H1 (cell line): ENCODE results near the gene KCND3. TPM values are rescaled to one million over a fixed set of nuclear protein-coding genes. Genes with fewer than 3 reads are reported as not detected.

Source experiments
- CTCF ChIA-PET: fragments of 300-600 bp; sonication (Branson Sonifier 250); formaldehyde crosslinking; loops from one replicate; lab custom pipeline; 2021; ENCODE audit not compliant: partially characterized antibody; lab: Charles Lee
- POLR2A ChIA-PET: fragments of 300-600 bp; sonication (Branson Sonifier 250); formaldehyde crosslinking; loops from one replicate; lab custom pipeline; 2021; ENCODE audit warnings: inconsistent platforms; ENCODE audit not compliant: partially characterized antibody; lab: Charles Lee
- DNase-seq, 2 experiments: peaks; one replicate each; pipeline versions ENCODE4 v3.0.0 to v3.0.0-alpha.2; 2010 to 2022; ENCODE audit warnings: low spot score in 2 of 2, low read depth in 1 of 2, mixed read lengths in 1 of 2
- FAIRE-seq: peaks from 2 replicates; lab custom pipeline; 2011; peaks lifted over from hg19 to GRCh38; lab: Jason Lieb, UNC
- H2AFZ ChIP-seq: 2 replicates; pipeline ENCODE4 v1.8.1; 2012; ENCODE audit warnings: low read length, inconsistent platforms
- H2AK5ac ChIP-seq: 2 replicates; pipeline ENCODE4 v1.6.1; 2013; ENCODE audit warnings: low read depth, low read length
- H2BK120ac ChIP-seq: replicated peaks from 2 replicates; pipeline ENCODE3; 2013; ENCODE audit warnings: low read depth, low read length, inconsistent platforms
- H2BK12ac ChIP-seq: 2 replicates; pipeline ENCODE4 v1.6.1; 2013; ENCODE audit warnings: low read depth, low read length
- H2BK15ac ChIP-seq: 2 replicates; pipeline ENCODE4 v1.6.1; 2013; ENCODE audit warnings: low read length
- H2BK20ac ChIP-seq: 2 replicates; pipeline ENCODE4 v1.6.1; 2013; ENCODE audit warnings: low read length
- H2BK5ac ChIP-seq: 2 replicates; pipeline ENCODE4 v1.6.1; 2013; ENCODE audit warnings: low read depth, low read length
- H3K14ac ChIP-seq: 2 replicates; pipeline ENCODE4 v1.6.1; 2013; ENCODE audit warnings: inconsistent platforms; ENCODE audit not compliant: insufficient read length
- H3K18ac ChIP-seq: 2 replicates; pipeline ENCODE4 v1.6.1; 2013; ENCODE audit warnings: low read length; ENCODE audit errors: extremely low read depth
- H3K23ac ChIP-seq: 2 replicates; pipeline ENCODE4 v1.6.1; 2013; ENCODE audit warnings: inconsistent platforms; ENCODE audit not compliant: insufficient read length
- H3K23me2 ChIP-seq: 2 replicates; pipeline ENCODE4 v1.6.1; 2013; ENCODE audit warnings: low read depth, low read length
- H3K27ac ChIP-seq: 2 replicates; pipeline ENCODE4 v1.6.1; 2011; ENCODE audit warnings: low read depth, low read length, inconsistent platforms
- H3K27me3 ChIP-seq, 4 experiments: replicated peaks in 1 of 4; 1 replicate in 1 of 4; 2 replicates in 3 of 4; pipeline versions ENCODE4 v1.6.1 to v1.8.1; 2011 to 2013; ENCODE audit warnings: low read length in 3 of 4, mild to moderate bottlenecking in 3 of 4, inconsistent platforms in 2 of 4, mixed read lengths in 2 of 4, moderate library complexity in 1 of 4; ENCODE audit not compliant: control insufficient read depth in 3 of 4, insufficient read depth in 3 of 4; ENCODE audit errors: extremely low read depth in 1 of 4
- H3K36me3 ChIP-seq, 4 experiments: 2 replicates each; pipeline versions ENCODE4 v1.6.1 to v1.8.1; 2011 to 2013; ENCODE audit warnings: mild to moderate bottlenecking in 4 of 4, low read length in 3 of 4, moderate library complexity in 2 of 4, control low read depth in 1 of 4, inconsistent platforms in 1 of 4; ENCODE audit not compliant: insufficient read depth in 4 of 4, control insufficient read depth in 2 of 4
- H3K4ac ChIP-seq: replicated peaks from 2 replicates; pipeline ENCODE3; 2013; ENCODE audit warnings: low read length, low read depth, mixed read lengths, inconsistent platforms; ENCODE audit not compliant: insufficient read length
- H3K4me1 ChIP-seq, 4 experiments: replicated peaks in 1 of 4; 1 replicate in 1 of 4; 2 replicates in 3 of 4; pipeline versions ENCODE4 v1.6.1 to v1.8.1; 2011 to 2013; ENCODE audit warnings: low read length in 3 of 4, inconsistent platforms in 2 of 4, mixed read lengths in 1 of 4; ENCODE audit not compliant: insufficient read depth in 4 of 4, control insufficient read depth in 3 of 4
- H3K4me2 ChIP-seq, 2 experiments: 2 replicates each; pipeline versions ENCODE4 v1.6.1 to v1.8.1; 2011 to 2013; ENCODE audit warnings: low read depth in 2 of 2, low read length in 2 of 2, control low read depth in 1 of 2, inconsistent platforms in 1 of 2, mild to moderate bottlenecking in 1 of 2; ENCODE audit not compliant: insufficient read depth in 1 of 2
- H3K4me3 ChIP-seq, 4 experiments: fragments of 200-600, 300-600 bp in 1 of 4; sonication (generic), shearing (Covaris generic), sonication (Bioruptor Twin) in 1 of 4; 2 replicates each; pipeline versions ENCODE4 v1.5.1 to v1.8.1; 2011 to 2016; ENCODE audit warnings: low read length in 4 of 4, low read depth in 3 of 4, control low read depth in 2 of 4, inconsistent platforms in 2 of 4, mild to moderate bottlenecking in 2 of 4, mixed read lengths in 1 of 4, moderate library complexity in 1 of 4; ENCODE audit not compliant: insufficient read depth in 2 of 4; ENCODE audit errors: extremely low read depth in 1 of 4
- H3K56ac ChIP-seq: replicated peaks from 2 replicates; pipeline ENCODE3; 2013; ENCODE audit warnings: low read depth, mild to moderate bottlenecking, mixed read lengths, low read length, inconsistent platforms; ENCODE audit not compliant: insufficient read length
- H3K79me1 ChIP-seq: 2 replicates; pipeline ENCODE4 v1.6.1; 2013; ENCODE audit warnings: low read depth, low read length, control low read depth
- H3K79me2 ChIP-seq, 2 experiments: 2 replicates each; pipeline versions ENCODE4 v1.6.1 to v1.8.1; 2012 to 2013; ENCODE audit warnings: low read length in 2 of 2, mild to moderate bottlenecking in 2 of 2, inconsistent platforms in 1 of 2; ENCODE audit not compliant: insufficient read depth in 2 of 2, control insufficient read depth in 1 of 2
- H3K9ac ChIP-seq, 4 experiments: replicated peaks in 1 of 4; 1 replicate in 1 of 4; 2 replicates in 3 of 4; pipeline versions ENCODE4 v1.6.1 to v1.8.1; 2011 to 2013; ENCODE audit warnings: low read depth in 3 of 4, low read length in 3 of 4, control low read depth in 2 of 4, mild to moderate bottlenecking in 2 of 4, moderate library complexity in 2 of 4, inconsistent platforms in 1 of 4; ENCODE audit errors: extremely low read depth in 1 of 4
- H3K9me3 ChIP-seq, 2 experiments: 2 replicates each; pipeline versions ENCODE4 v1.6.1 to v1.8.1; 2012 to 2013; ENCODE audit warnings: mild to moderate bottlenecking in 2 of 2, moderate library complexity in 2 of 2, control low read depth in 1 of 2, inconsistent platforms in 1 of 2, low read depth in 1 of 2, low read length in 1 of 2, mixed read lengths in 1 of 2; ENCODE audit not compliant: insufficient read depth in 2 of 2
- H4K20me1 ChIP-seq, 2 experiments: replicated peaks in 1 of 2; 2 replicates each; pipeline versions ENCODE3 to v1.8.1; 2011 to 2013; ENCODE audit warnings: inconsistent platforms in 2 of 2, low read length in 2 of 2, mild to moderate bottlenecking in 1 of 2; ENCODE audit not compliant: insufficient read depth in 2 of 2, control insufficient read depth in 1 of 2
- H4K5ac ChIP-seq: 2 replicates; pipeline ENCODE4 v1.6.1; 2013; ENCODE audit warnings: low read length, low read depth, mixed read lengths, inconsistent platforms; ENCODE audit not compliant: insufficient read length
- H4K8ac ChIP-seq: 2 replicates; pipeline ENCODE4 v1.8.0; 2013; ENCODE audit warnings: mild to moderate bottlenecking, moderate library complexity, low read length, inconsistent platforms; ENCODE audit not compliant: insufficient read depth; ENCODE audit errors: extremely low read depth
- H4K91ac ChIP-seq: replicated peaks from 2 replicates; pipeline ENCODE3; 2013; ENCODE audit warnings: low read length, mixed read lengths, inconsistent platforms; ENCODE audit not compliant: insufficient read length
- ATF3 ChIP-seq: IDR thresholded peaks from 2 replicates; pipeline ENCODE4 v1.6.1; 2011; ENCODE audit warnings: low read depth, mild to moderate bottlenecking, low read length; ENCODE audit not compliant: insufficient read depth
- BCL11A ChIP-seq, 2 experiments: IDR thresholded peaks; one replicate each; pipeline ENCODE4 v1.6.1; 2011; ENCODE audit warnings: low read depth in 2 of 2, low read length in 2 of 2, mild to moderate bottlenecking in 2 of 2
- CREB1 ChIP-seq: IDR thresholded peaks from 2 replicates; pipeline ENCODE4 v1.6.1; 2012; ENCODE audit warnings: inconsistent platforms
- CTCF ChIP-seq, 3 experiments: IDR thresholded peaks; 1 replicate in 2 of 3; 2 replicates in 1 of 3; pipeline versions ENCODE4 v1.5.1 to v1.6.1; 2011; ENCODE audit warnings: low read length in 3 of 3, mild to moderate bottlenecking in 3 of 3, inconsistent platforms in 2 of 3, low read depth in 1 of 3, moderate library complexity in 1 of 3; ENCODE audit not compliant: insufficient read depth in 1 of 3; ENCODE audit errors: control extremely low read depth in 1 of 3
- E2F6 ChIP-seq: IDR thresholded peaks from 2 replicates; pipeline ENCODE4 v1.6.1; 2012; ENCODE audit warnings: inconsistent platforms
- FOSL1 ChIP-seq: IDR thresholded peaks from 2 replicates; pipeline ENCODE4 v1.6.1; 2011; ENCODE audit warnings: mild to moderate bottlenecking, low read depth, low read length, moderate library complexity; ENCODE audit not compliant: insufficient read depth
- RBBP5 ChIP-seq: IDR thresholded peaks from 2 replicates; pipeline ENCODE4 v1.7.1; 2012; ENCODE audit warnings: low read depth, mild to moderate bottlenecking, inconsistent platforms, low read length, moderate library complexity, borderline replicate concordance
- SAP30 ChIP-seq: fragments of 300-600 bp; sonication (generic); IDR thresholded peaks from 2 replicates; pipeline ENCODE4 v1.7.1; 2012; ENCODE audit warnings: low read length, moderate library complexity, mild to moderate bottlenecking, inconsistent platforms; ENCODE audit not compliant: insufficient read depth, insufficient replicate concordance
- WGBS, 2 experiments: shearing (Covaris generic) in 1 of 2; methylation state at CpG; one replicate each; pipeline versions ENCODE4 v1.1.6 to v1.1.7; 2013 to 2015; ENCODE audit warnings: low lambda C conversion rate in 2 of 2, mixed read lengths in 2 of 2, inconsistent platforms in 1 of 2, low coverage in 1 of 2, missing lambda C conversion rate in 1 of 2; ENCODE audit not compliant: insufficient replicate concordance in 2 of 2, insufficient coverage in 1 of 2, insufficient read length in 1 of 2; ENCODE audit errors: extremely low coverage in 1 of 2, missing lambda C conversion rate in 1 of 2; 5-methylcytosine and 5-hydroxymethylcytosine counted together
- polyA plus RNA-seq, 7 experiments: library from polyadenylated mRNA; depleted of rRNA in 3 of 7; stranded (reverse) in 5 of 7; unstranded in 2 of 7; fragments of >200 nt in 5 of 7; fragments of 200-250 nt in 2 of 7; gene quantifications; 1 replicate in 5 of 7; 2 replicates in 1 of 7; 4 replicates in 1 of 7; pipeline versions ENCODE4 v1.2.1 to v1.2.3, GENCODE V29; 2011 to 2013; ENCODE audit warnings: missing spikeins in 2 of 7, mixed read lengths in 2 of 7
- total RNA-seq: library from RNA; stranded (reverse); fragmentation: NEBNext Ultra II Directional; extraction: Animal tissue kit (Norgen Biotek cat#: 25700); gene quantifications from 2 replicates; pipeline ENCODE4 v1.2.1, GENCODE V29; 2021

Gene KCND3
- total and polyA plus RNA-seq, 2 of the 8 experiments (the other 6 are each of a cell fraction or from before 2014, with no cell fraction given): 0.14 to 0.48 TPM

- Histone ChIP-seq H3K56ac (no peak overlapping the region), H3K9ac (no peak overlapping the region), H4K8ac (no peak overlapping the region), H2BK20ac (no peak overlapping the region), H3K4me2 (no peak overlapping the region), H2AK5ac (peak overlapping the region; percentile 88; the same call in 1 of the 2 replicates), H3K4ac (no peak overlapping the region), H4K20me1 (no peaks in the 10 kb centered on the region), H3K18ac (no peak overlapping the region), H2BK12ac (peak overlapping the region; percentile 75; the same call in 1 of the 2 replicates), H2AFZ (no peak overlapping the region), H2BK5ac (no peak overlapping the region), H4K5ac (no peak overlapping the region), H3K4me1 (peaks cover 0 to 3% (median 1%) of the 10 kb centered on the region in 4 experiments; a peak in 6 of 7 replicates), H3K79me1 (no peaks in the 10 kb centered on the region), H3K79me2 (no peaks in the 10 kb centered on the region), H3K36me3 (no peaks in the 10 kb centered on the region), H3K4me3 (no peak overlapping the region), H4K91ac (no peak overlapping the region), H2BK15ac (no peak overlapping the region), H3K27me3 (peaks cover 0 to 6% (median 4%) of the 10 kb centered on the region in 4 experiments; a peak in 3 of 7 replicates), H3K23ac (no peak overlapping the region), H3K14ac (no peak overlapping the region), H2BK120ac (no peak overlapping the region), H3K9me3 (no peaks in the 10 kb centered on the region), H3K27ac (no peak overlapping the region), H3K23me2 (peaks cover 10% of the 10 kb centered on the region; the same call in 1 of the 2 replicates)
- 86% methylated on average over 5 of the region's 5 CpGs; no CpG with 5 or more reads in 1 of the 2 experiments for WGBS, 2 experiments
- ChIA-PET CTCF (interaction anchor here (0.8 to 42.0 kb wide), 8 partner anchors 1 to 245 kb away, joined by 3 to 1070 read pairs (median 4); partner anchors contain the start of genes DDX20 and INKA2), POLR2A (interaction anchor here (1.0 to 19.0 kb wide), 2 partner anchors 12 to 22 kb away, joined by 3 to 343 read pairs; no protein-coding TSS in a partner anchor)
- FAIRE-seq (no peak), DNase-seq (no peak)
- TF ChIP-seq RBBP5: no peak
- TF ChIP-seq FOSL1: no peak
- no peak for TF ChIP-seq CREB1
- no peak for TF ChIP-seq ATF3
- TF ChIP-seq SAP30: no peak
- TF ChIP-seq E2F6: no peak
- no peak for TF ChIP-seq BCL11A (IDR thresholded peaks at IDR 0.05; ENCODE audit: low read depth in 2 of 2, low read length in 2 of 2)
- TF ChIP-seq CTCF (IDR thresholded peaks at IDR 0.05; ENCODE audit: control extremely low read depth in 1 of 3, insufficient read depth in 1 of 3, low read depth in 1 of 3, low read length in 3 of 3): peak in 2 of 3 experiments; percentile 4 to 7; a peak in 2 of 4 replicates
These were observed 246.4 kb downstream of the KCND3 start for GRCh38 chr1:111742938-111743549.
